AG04449 (cell line): Measurements from ENCODE around the gene RAB3D.
A peak's percentile ranks its signal among the peaks of the same experiment; 100 is the strongest.
"Not testable (repeated sequence)": the region's sequence is repeated elsewhere in the genome, so short reads cannot be mapped to it uniquely, and the experiment has no call there.

Experiments used
- CTCF ChIA-PET: fragments of 350-600 bp; formaldehyde crosslinking; extraction: SDS; loops from one replicate; lab custom pipeline; 2021; ENCODE audit warnings: antibody characterized with exemption; lab: Yijun Ruan, JAX
- POLR2A ChIA-PET: fragments of 400-600, 350-600 bp; formaldehyde crosslinking; extraction: SDS; loops from one replicate; lab custom pipeline; 2020; ENCODE audit warnings: antibody characterized with exemption, inconsistent platforms; lab: Yijun Ruan, JAX
- DNase-seq: peaks from one replicate; pipeline ENCODE4 v3.0.0-alpha.2; 2010; ENCODE audit warnings: low read depth, low spot score
- H3K4me3 ChIP-seq: 2 replicates; pipeline ENCODE4 v1.5.1; 2011; ENCODE audit warnings: low read depth, mild to moderate bottlenecking, control low read depth, low read length
- CTCF ChIP-seq: IDR thresholded peaks from one replicate; pipeline ENCODE4 v1.5.1; 2011; ENCODE audit warnings: mild to moderate bottlenecking, moderate library complexity, low read length, control low read depth, inconsistent platforms; ENCODE audit not compliant: insufficient read depth; ENCODE audit errors: missing control alignments

The RAB3D gene

GRCh38 chr19:11355160-11356073 lies 16.0 kb upstream of the RAB3D start, which contains the start of gene PLPPR2:
PLPPR2 (plus strand) TSS chr19:11355432; CDS start chr19:11357674, 2,242 bp downstream.
- ChIA-PET CTCF (no interaction called here), POLR2A (no interaction called here)
- H3K4me3 ChIP-seq = peak within 1 kb of the TSS; percentile 86
- DNase-seq = no peak
- no peak for TF ChIP-seq CTCF

- CTCF ChIA-PET, H3K4me3 ChIP-seq, DNase-seq, POLR2A ChIA-PET: not testable (repeated sequence)
These were observed 14.6 kb upstream of the RAB3D start for GRCh38 chr19:11354102-11354501.

GRCh38 chr19:11349171-11349570 lies 9.7 kb upstream of the RAB3D start:
- TF ChIP-seq CTCF = no peak
- ChIA-PET CTCF (interaction anchor here (1.0 to 1.5 kb wide), 2 partner anchors 32 to 55 kb away, joined by 3 to 6 read pairs; no protein-coding TSS in a partner anchor), POLR2A (no interaction called here)
- DNase-seq = no peak
- no peak overlapping the region for H3K4me3 ChIP-seq

- H3K4me3 ChIP-seq = no peak overlapping the region
- CTCF ChIA-PET = interaction anchor here (4.3 kb wide), 1 partner anchor 33 kb away, joined by 15 read pairs; no protein-coding TSS in a partner anchor
- no peak for TF ChIP-seq CTCF
- POLR2A ChIA-PET = no interaction called here
- DNase-seq = no peak
These were observed 8.1 kb upstream of the RAB3D start for GRCh38 chr19:11347546-11348039.

GRCh38 chr19:11346104-11346940 lies 6.9 kb upstream of the RAB3D start, which contains the start of the genes CCDC159 and TMEM205:
CCDC159 (plus strand) TSS chr19:11346519; CDS start chr19:11346607, 88 bp downstream.
TMEM205 (minus strand) TSS chr19:11346268; CDS start chr19:11345619, 649 bp downstream.
- peak; percentile 12 for TF ChIP-seq CTCF

More at GRCh38 chr19:11346104-11346940, 6.9 kb upstream of the RAB3D start, which contains the start of the genes CCDC159 and TMEM205:
- ChIA-PET POLR2A (interaction anchor here (0.7 to 1.1 kb wide), 4 partner anchors 28 to 89 kb away, joined by 3 to 10 read pairs (median 4); partner anchors contain the start of genes ODAD3, PRKCSH and SWSAP1), CTCF (interaction anchor here (1.4 to 4.3 kb wide), 4 partner anchors 28 to 136 kb away, joined by 4 to 15 read pairs (median 6); partner anchors contain the start of gene SWSAP1)
- peak within 1 kb of the TSS; percentile 90 for H3K4me3 ChIP-seq
- DNase-seq = peak; percentile 95
